Measurements from ENCODE around the gene MTF2.
"Not testable (repeated sequence)": the region's sequence is repeated elsewhere in the genome, so short reads cannot be mapped to it uniquely, and the experiment has no call there.

Gene MTF2
- long read RNA-seq, donor 1, full-length matches to known transcripts, result 3 of 22 reads
- long read RNA-seq, donor 1, partial matches to known transcripts, result 19 of 22 reads
- long read RNA-seq, donor 1, other reads (novel, unspliced or antisense), result 0 of 22 reads
- long read RNA-seq, donor 2, partial matches to known transcripts, result 0 of 2 reads
- long read RNA-seq, donor 2, other reads (novel, unspliced or antisense), result 0 of 2 reads
- long read RNA-seq, donor 3, full-length matches to known transcripts, result 2 of 2 reads
- long read RNA-seq, donor 3, partial matches to known transcripts, result 0 of 2 reads
- long read RNA-seq, donor 3, other reads (novel, unspliced or antisense), result 0 of 2 reads
- long read RNA-seq, donor 4, full-length matches to known transcripts, result 5 of 5 reads
- long read RNA-seq, donor 4, partial matches to known transcripts, result 0 of 5 reads
- long read RNA-seq, donor 4, other reads (novel, unspliced or antisense), result 0 of 5 reads
- long read RNA-seq, donor 5, full-length matches to known transcripts, result 5 of 5 reads
- long read RNA-seq, donor 5, partial matches to known transcripts, result 0 of 5 reads
- long read RNA-seq, donor 5, other reads (novel, unspliced or antisense), result 0 of 5 reads
- long read RNA-seq, donor 6, partial matches to known transcripts, result 6 of 7 reads
- long read RNA-seq, donor 6, other reads (novel, unspliced or antisense), result 0 of 7 reads
- long read RNA-seq, donor 7, full-length matches to known transcripts, result 4 of 9 reads
- long read RNA-seq, donor 7, partial matches to known transcripts, result 5 of 9 reads
- long read RNA-seq, donor 7, other reads (novel, unspliced or antisense), result 0 of 9 reads
- long read RNA-seq, donor 8, full-length matches to known transcripts, result 9 of 9 reads
- long read RNA-seq, donor 8, partial matches to known transcripts, result 0 of 9 reads
- long read RNA-seq, donor 8, other reads (novel, unspliced or antisense), result 0 of 9 reads

DNA sequence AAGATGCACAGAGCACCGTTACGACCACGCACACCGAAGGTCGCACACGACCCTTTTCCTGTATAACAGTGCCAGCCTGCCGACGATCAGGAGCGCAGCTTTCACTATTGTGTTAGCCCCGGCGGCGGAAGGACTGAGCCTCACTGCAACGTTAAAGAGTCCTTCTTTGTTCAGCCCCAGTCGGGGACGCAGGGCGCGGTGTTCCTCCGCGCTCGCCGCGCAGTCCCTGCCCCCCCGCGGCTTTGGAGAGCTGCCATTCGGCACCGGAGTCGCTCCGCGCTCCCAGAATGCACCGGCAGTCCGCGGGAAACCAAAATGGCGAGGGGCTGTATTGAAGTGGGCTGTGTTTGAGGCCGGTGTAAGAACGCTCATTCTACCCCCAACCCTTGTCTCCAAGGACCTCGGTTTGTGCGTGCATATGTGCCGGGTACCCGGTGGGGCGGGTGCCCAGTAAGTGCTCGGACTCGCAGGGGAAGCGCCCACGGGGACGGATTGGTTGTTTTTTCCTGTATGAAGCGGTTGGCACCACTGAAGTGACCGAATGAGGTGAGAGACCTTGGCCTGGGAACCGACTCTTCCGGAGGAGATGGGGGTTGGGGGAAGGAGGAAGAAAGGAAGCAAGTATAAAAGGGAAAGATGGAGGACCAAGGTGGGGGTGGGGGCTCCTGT lies at the start of gene MTF2:
Gene MTF2, plus strand, starts transcription at position 298 of the 669 bp plus-strand sequence. Its CDS starts 244 bp downstream, at position 542.
- DNase-seq, result peak; percentile 93

DNA sequence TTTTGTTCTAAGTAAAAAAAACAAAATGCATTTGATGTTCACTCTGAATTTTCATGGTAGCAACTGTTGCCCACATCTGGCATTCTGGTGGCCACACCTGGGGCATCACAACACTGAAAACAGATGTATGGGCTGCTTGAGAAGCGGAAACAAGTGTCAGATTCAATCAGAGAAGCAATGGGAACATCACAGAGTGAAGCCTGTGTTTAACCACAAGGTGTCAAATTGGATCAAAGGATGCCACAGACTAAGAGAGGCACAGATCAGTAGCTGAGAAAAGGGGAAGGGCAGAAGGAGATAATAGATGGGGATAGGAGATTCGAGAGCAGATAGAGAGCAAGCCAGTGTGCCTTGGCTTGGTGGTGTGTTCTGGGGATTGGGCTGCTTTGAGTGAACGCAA lies 49.8 kb upstream of the MTF2 start:
- DNase-seq, result no peak

DNA sequence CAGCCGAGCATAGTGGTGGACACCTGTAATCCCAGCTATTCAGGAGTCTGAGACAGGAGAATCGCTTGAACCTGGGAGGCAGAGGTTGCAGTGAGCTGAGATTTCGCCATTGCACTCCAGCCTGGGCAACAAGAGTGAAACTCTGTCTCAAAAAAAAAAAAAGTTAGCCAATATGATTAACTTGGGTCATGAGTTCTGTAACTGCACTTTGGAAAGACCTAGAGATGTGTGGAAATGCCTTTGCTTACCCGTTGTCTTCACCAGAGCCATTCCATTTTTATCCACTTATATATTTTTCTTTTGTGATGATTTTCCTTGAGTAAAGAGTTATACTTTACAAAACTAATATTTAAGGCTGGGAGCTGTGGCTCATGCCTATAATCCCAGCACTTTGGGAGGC lies 48.9 kb upstream of the MTF2 start:
- not testable (repeated sequence) for DNase-seq

- no peak for DNase-seq
These were observed 47.4 kb upstream of the MTF2 start for GRCh38 chr1:93031711-93032110.

- DNase-seq, result no peak
These were observed 46.1 kb upstream of the MTF2 start for GRCh38 chr1:93033029-93033428.

- no peak for DNase-seq
These were observed 45.3 kb upstream of the MTF2 start for GRCh38 chr1:93033785-93034184.

DNA sequence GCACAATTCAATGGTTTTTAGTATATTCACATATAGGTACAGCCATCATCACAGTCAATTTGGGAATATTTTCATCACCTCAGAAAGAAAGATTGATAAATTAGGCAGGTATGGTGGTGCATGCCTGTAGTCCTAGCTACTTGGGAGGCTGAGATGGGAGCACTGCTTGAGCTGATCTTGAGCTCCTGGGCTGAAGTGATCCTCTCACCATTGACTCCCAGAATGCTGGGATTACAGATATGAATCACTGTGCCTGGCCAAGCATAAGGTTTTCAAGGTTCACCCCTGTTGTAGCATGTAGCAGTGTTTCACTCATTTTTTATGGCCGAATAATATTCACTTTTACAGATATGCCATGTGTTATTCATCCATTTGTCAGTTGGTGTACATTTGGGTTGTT lies 44.7 kb upstream of the MTF2 start:
- no peak for DNase-seq

GRCh38 chr1:93036672-93037071 lies 42.4 kb upstream of the MTF2 start:
- DNase-seq, result no peak

- no peak for DNase-seq
These were observed 36.7 kb upstream of the MTF2 start for GRCh38 chr1:93042187-93043056.

DNA sequence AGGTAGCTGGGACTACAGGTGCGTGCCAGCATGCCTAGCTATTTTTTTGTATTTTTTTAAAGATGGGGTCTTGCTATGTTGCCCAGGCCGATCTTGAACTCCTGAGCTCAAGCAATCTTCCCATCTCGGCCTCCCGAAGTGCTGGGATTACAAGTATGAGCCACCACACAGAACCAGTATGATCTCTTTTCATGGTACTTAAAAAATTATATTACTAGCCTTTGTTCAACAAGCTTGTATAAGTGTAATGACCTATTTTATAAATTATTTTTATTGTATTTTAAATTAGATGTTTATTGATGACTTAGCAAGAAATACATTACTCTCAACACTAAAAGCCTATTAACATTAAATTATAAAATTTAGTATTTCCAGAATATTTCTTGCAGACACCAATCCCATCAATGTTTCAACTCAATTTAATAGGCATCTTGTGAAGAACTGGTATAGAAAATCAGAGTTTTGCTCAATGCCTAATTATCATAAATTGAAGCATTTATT lies 36.0 kb upstream of the MTF2 start:
- DNase-seq, result no peak

DNA sequence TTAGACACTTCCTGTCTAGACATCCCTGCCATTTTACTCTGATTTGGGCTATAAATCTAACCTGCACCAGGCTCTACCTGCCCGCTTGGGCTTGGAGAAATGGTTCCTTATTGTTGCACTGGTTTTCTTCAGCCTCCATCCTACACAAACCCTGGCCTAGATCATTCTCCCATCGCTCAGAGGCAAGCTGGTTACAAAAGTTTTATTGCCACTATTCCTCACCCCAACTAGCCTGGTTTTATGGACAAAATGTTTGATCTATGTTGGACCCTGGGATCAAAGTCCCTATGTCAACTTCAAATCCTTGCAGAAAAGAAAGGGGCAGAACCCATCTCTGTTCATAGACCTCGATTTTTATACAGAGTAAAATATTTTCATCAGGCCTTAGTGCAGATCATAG lies 31.5 kb upstream of the MTF2 start:
- DNase-seq, result no peak

DNA sequence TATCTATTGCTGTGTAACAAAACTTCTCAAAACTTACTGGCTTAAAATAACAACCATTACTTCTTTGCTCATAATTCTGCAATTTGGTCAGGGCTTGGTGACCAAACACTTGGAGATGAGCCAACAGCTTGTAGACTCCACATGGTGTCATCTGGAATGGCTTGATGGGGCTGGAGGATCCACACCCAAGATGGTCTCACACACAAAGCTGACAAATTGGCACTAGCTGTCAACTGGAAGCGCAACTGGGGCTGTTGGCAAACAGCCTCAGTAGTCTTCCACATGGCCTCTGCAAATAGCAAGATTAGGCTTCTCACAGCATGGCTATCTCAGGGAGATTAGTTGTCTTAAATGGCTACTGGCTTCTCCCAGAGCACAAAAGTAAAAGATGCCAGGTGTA lies 27.1 kb upstream of the MTF2 start:
- no peak for DNase-seq

- DNase-seq, result no peak
These were observed 22.9 kb upstream of the MTF2 start for GRCh38 chr1:93056214-93056613.

DNA sequence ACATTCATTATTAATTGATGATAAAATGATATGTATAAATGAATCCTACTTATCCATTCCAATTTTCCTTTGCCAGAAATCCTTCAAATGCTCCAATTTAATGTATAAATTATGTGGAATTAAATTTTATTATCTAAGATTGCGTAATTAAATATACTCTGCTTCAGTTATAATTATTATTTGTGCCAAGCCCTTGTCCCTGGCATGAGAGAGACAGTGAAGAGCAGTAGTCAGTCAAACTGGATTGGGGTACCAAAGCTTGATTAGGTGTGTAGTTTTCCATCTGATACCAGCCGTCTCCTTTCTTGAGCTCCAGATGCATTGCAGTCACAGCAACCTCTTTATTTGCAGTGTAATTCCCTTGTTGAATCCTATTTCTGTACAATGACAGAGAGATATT lies 22.4 kb upstream of the MTF2 start:
- DNase-seq, result no peak

DNA sequence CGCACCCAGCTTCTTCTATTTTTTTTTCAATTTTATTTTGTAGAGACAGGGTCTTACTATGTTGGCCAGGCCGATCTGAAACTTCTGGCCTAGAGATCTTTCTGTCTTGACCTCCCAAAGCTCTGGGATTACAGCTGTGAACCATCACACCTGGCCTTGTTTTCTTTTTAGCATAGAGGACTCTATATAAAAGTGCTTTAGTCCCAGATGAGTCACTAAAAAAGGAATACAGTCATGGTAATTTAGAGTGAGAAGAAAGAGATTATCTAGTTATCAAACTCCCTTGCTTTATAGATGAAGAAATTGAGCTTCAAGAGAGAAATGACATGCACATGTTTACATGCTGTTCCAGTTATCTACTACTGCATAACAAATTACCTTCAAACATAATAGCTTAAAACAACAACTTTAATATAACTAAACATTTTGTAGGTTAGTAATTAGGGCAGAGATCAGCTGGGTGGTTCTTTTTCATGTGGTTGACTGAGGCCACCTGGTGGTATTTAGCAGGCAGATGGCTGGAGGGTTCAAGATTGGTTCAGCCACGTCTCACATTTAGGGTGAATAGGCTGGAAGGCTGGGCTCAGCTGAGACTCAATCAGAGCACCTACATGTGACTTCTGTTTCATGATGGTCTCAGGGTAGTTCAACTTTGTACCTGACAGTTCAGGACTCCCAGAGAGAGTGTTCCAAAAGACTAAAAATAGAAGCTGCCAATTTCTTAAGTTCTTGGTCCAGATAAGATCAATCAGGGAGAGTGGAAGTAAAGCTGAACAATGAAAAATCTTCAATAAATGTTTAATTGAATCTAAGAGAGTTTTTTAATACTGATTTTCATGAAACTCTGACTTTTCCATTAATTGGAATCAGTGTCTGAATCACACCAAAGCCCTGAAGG lies 16.9 kb upstream of the MTF2 start:
- no peak for DNase-seq

GRCh38 chr1:93076268-93076667 lies 2.8 kb upstream of the MTF2 start:
- DNase-seq, result no peak

DNA sequence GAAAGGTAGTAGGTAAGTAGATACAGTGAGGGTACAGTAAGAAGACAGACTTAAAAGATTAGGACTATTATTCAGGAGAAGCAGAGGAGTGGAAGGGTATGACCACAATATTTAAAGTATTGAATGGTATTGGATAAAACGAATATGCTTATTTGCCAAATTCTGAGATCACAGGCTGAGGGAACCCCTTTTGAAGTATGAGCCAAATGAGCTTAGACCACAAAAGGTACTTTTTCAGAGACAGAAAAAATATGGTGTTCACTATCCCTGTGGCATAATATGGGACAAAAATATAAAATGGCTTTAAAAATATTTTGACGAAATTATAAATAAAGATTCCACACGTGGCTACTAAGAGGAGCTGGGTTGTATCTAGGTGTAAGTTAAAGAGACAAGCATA lies 880 bp upstream of the MTF2 start:
- DNase-seq, result no peak

GRCh38 chr1:93078638-93078985 lies 471 bp upstream of the MTF2 start:
- DNase-seq, result no peak

- peak; percentile 48 for DNase-seq
These were observed 630 bp downstream of the MTF2 start for GRCh38 chr1:93079685-93080141.

GRCh38 chr1:93080179-93080823 lies 1.2 kb downstream of the MTF2 start:
- peak; percentile 8 for DNase-seq

Measured in right kidney (tissue), 9 donors.